ENCODE results near the gene SND1.

DNA sequence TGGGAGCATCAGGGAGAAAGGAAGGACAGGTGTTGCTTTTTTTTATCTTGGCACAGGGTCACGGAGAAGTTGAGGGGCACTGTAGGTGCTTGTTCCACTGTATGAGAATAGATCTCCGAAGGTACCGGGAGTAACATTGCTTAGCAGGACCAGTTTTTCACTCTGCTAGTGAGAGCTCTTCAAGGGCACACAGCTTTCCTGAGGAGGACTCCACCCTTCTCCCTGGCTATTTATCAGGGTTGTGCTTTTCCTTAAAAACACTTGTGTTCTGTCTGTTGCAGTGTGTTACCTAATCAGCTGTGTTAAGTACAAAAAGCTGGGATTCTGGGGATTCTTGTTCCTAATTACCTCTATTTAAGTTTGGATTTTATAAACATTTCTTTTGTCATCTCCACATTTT lies 160.5 kb downstream of the SND1 start:
- TF ChIP-seq POLR2A (IDR thresholded peaks at IDR 0.05), result no peak
- TF ChIP-seq, protein P1, sequence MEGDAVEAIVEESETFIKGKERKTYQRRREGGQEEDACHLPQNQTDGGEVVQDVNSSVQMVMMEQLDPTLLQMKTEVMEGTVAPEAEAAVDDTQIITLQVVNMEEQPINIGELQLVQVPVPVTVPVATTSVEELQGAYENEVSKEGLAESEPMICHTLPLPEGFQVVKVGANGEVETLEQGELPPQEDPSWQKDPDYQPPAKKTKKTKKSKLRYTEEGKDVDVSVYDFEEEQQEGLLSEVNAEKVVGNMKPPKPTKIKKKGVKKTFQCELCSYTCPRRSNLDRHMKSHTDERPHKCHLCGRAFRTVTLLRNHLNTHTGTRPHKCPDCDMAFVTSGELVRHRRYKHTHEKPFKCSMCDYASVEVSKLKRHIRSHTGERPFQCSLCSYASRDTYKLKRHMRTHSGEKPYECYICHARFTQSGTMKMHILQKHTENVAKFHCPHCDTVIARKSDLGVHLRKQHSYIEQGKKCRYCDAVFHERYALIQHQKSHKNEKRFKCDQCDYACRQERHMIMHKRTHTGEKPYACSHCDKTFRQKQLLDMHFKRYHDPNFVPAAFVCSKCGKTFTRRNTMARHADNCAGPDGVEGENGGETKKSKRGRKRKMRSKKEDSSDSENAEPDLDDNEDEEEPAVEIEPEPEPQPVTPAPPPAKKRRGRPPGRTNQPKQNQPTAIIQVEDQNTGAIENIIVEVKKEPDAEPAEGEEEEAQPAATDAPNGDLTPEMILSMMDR (IDR thresholded peaks at IDR 0.05), result no peak

Data from right lobe of liver (tissue), 4 donors.